Lung microvascular endothelial cell (primary cell): ENCODE data around the gene DNAH8. TPM values are rescaled to one million over a fixed set of nuclear protein-coding genes. Genes with fewer than 3 reads are reported as not detected.
"Not testable (repeated sequence)": the region's sequence is repeated elsewhere in the genome, so short reads cannot be mapped to it uniquely, and the experiment has no call there.

Experiments used
- DNase-seq, 2 donors: peaks; one replicate each; pipeline versions ENCODE4 v3.0.0 to v3.0.0-alpha.2; 2010; ENCODE audit warnings: low read depth in 2 of 2
- total RNA-seq: library from RNA; depleted of rRNA; stranded (reverse); fragments of >200 nt; gene quantifications from 2 replicates; pipeline ENCODE4 v1.2.1, GENCODE V29; 2014

Gene DNAH8
- total RNA-seq, 1 donor from 2014 or later, result not detected

- no peak for DNase-seq
Measured at GRCh38 chr6:38831865-38832264, 116.8 kb downstream of the DNAH8 start.

- DNase-seq, result no peak
Measured at GRCh38 chr6:38833320-38833719, 118.2 kb downstream of the DNAH8 start.

- no peak for DNase-seq
Measured at GRCh38 chr6:38836585-38836984, 121.5 kb downstream of the DNAH8 start.

GRCh38 chr6:38837101-38837500, 122.0 kb downstream of the DNAH8 start:
- no peak for DNase-seq

- DNase-seq, result no peak
Measured at GRCh38 chr6:38843798-38844197, 128.7 kb downstream of the DNAH8 start.

GRCh38 chr6:38845931-38846330, 130.8 kb downstream of the DNAH8 start:
- no peak for DNase-seq

- DNase-seq, result no peak
Measured at GRCh38 chr6:38846361-38846760, 131.2 kb downstream of the DNAH8 start.

- peak in 1 of 2 donors; percentile 18 for DNase-seq
Measured at GRCh38 chr6:38846844-38847243, 131.7 kb downstream of the DNAH8 start.

- no peak for DNase-seq
Measured at GRCh38 chr6:38847497-38847896, 132.4 kb downstream of the DNAH8 start.

- DNase-seq, result no peak
Measured at GRCh38 chr6:38848760-38849159, 133.6 kb downstream of the DNAH8 start.

GRCh38 chr6:38852215-38852614, 137.1 kb downstream of the DNAH8 start:
- DNase-seq, result no peak

- DNase-seq, result no peak
Measured at GRCh38 chr6:38853236-38853635, 138.1 kb downstream of the DNAH8 start.

GRCh38 chr6:38856492-38856891, 141.4 kb downstream of the DNAH8 start:
- DNase-seq, result no peak

GRCh38 chr6:38857815-38858214, 142.7 kb downstream of the DNAH8 start:
- no peak for DNase-seq

GRCh38 chr6:38860041-38860440, 144.9 kb downstream of the DNAH8 start:
- DNase-seq, result no peak

GRCh38 chr6:38861926-38862401, 146.9 kb downstream of the DNAH8 start:
- DNase-seq, result no peak

- DNase-seq, result no peak
Measured at GRCh38 chr6:38865521-38866174, 150.5 kb downstream of the DNAH8 start.

- DNase-seq, result peak in 1 of 2 donors; percentile 10
Measured at GRCh38 chr6:38867726-38868125, 152.6 kb downstream of the DNAH8 start.

GRCh38 chr6:38871741-38872568, 156.8 kb downstream of the DNAH8 start:
- peak; percentile 50 to 66 for DNase-seq

GRCh38 chr6:38873001-38873400, 157.9 kb downstream of the DNAH8 start:
- DNase-seq, result no peak

GRCh38 chr6:38873816-38874215, 158.7 kb downstream of the DNAH8 start:
- DNase-seq, result not testable (repeated sequence)

- DNase-seq, result peak in 1 of 2 donors; percentile 1
Measured at GRCh38 chr6:38876475-38876874, 161.4 kb downstream of the DNAH8 start.

- no peak for DNase-seq
Measured at GRCh38 chr6:38877721-38878120, 162.6 kb downstream of the DNAH8 start.
